Mesenchymal stem cell (in vitro differentiated cells and primary cell): Measurements from ENCODE around the gene CUX1.
"Not testable (repeated sequence)": the region's sequence is repeated elsewhere in the genome, so short reads cannot be mapped to it uniquely, and the experiment has no call there.

ENCODE experiments used
- DNase-seq: peaks from one replicate; pipeline ENCODE4 v3.0.0-alpha.2; 2013
- H2AFZ ChIP-seq: one replicate; pipeline ENCODE4 v1.6.1; 2013; ENCODE audit warnings: low read depth, mild to moderate bottlenecking, control low read depth, inconsistent platforms, low read length, moderate library complexity
- H2AK5ac ChIP-seq: 2 replicates; pipeline ENCODE4 v1.6.1; 2013; ENCODE audit warnings: low read length, moderate library complexity, mild to moderate bottlenecking, inconsistent platforms; ENCODE audit not compliant: severe bottlenecking
- H2BK120ac ChIP-seq: one replicate; pipeline ENCODE4 v1.6.1; 2013; ENCODE audit warnings: low read depth, mild to moderate bottlenecking, inconsistent platforms, low read length, moderate library complexity
- H2BK12ac ChIP-seq, 2 experiments: one replicate each; pipeline ENCODE4 v1.6.1; 2013; ENCODE audit warnings: inconsistent platforms in 2 of 2, low read length in 2 of 2, mild to moderate bottlenecking in 2 of 2, moderate library complexity in 2 of 2, control low read depth in 1 of 2
- H2BK15ac ChIP-seq: one replicate; pipeline ENCODE4 v1.6.1; 2013; ENCODE audit warnings: mild to moderate bottlenecking, low read depth, inconsistent platforms; ENCODE audit not compliant: poor library complexity, severe bottlenecking
- H2BK5ac ChIP-seq: 2 replicates; pipeline ENCODE4 v1.6.1; 2013; ENCODE audit warnings: low read depth, mild to moderate bottlenecking, low read length, control low read depth, inconsistent platforms; ENCODE audit not compliant: poor library complexity, severe bottlenecking
- H3K14ac ChIP-seq, 2 experiments: one replicate each; pipeline ENCODE4 v1.6.1; 2013; ENCODE audit warnings: inconsistent platforms in 2 of 2, low read length in 2 of 2, control low read depth in 1 of 2, mild to moderate bottlenecking in 1 of 2, moderate library complexity in 1 of 2
- H3K18ac ChIP-seq, 2 experiments: one replicate each; pipeline ENCODE4 v1.6.1; 2013; ENCODE audit warnings: inconsistent platforms in 2 of 2, low read length in 2 of 2, control low read depth in 1 of 2, low read depth in 1 of 2, mild to moderate bottlenecking in 1 of 2
- H3K23ac ChIP-seq, 2 experiments: one replicate each; pipeline ENCODE4 v1.6.1; 2013; ENCODE audit warnings: inconsistent platforms in 2 of 2, low read length in 2 of 2, mild to moderate bottlenecking in 2 of 2, moderate library complexity in 2 of 2, control low read depth in 1 of 2
- H3K27ac ChIP-seq: 2 replicates; pipeline ENCODE4 v1.5.1; 2013; ENCODE audit warnings: mild to moderate bottlenecking, moderate library complexity, low read length, control low read depth, inconsistent platforms; ENCODE audit not compliant: poor library complexity, severe bottlenecking
- H3K27me3 ChIP-seq, 2 experiments: 2 replicates each; pipeline versions ENCODE4 v1.6.1 to v1.7.0; 2013; ENCODE audit warnings: low read length in 2 of 2, mild to moderate bottlenecking in 2 of 2, moderate library complexity in 2 of 2, control low read depth in 1 of 2, inconsistent platforms in 1 of 2; ENCODE audit not compliant: control insufficient read depth in 1 of 2, insufficient read depth in 1 of 2
- H3K36me3 ChIP-seq, 2 experiments: 2 replicates each; pipeline versions ENCODE4 v1.6.1 to v1.7.0; 2013; ENCODE audit warnings: low read length in 2 of 2, control low read depth in 1 of 2, inconsistent platforms in 1 of 2, low read depth in 1 of 2, mild to moderate bottlenecking in 1 of 2; ENCODE audit not compliant: insufficient read depth in 2 of 2, control insufficient read depth in 1 of 2
- H3K4ac ChIP-seq, 2 experiments: one replicate each; pipeline ENCODE4 v1.6.1; 2013; ENCODE audit warnings: inconsistent platforms in 2 of 2, low read length in 2 of 2, mild to moderate bottlenecking in 2 of 2, moderate library complexity in 2 of 2, control low read depth in 1 of 2, low read depth in 1 of 2
- H3K4me1 ChIP-seq: 2 replicates; pipeline ENCODE4 v1.6.1; 2013; ENCODE audit warnings: low read depth, low read length, control low read depth; ENCODE audit not compliant: control insufficient read depth, insufficient read depth
- H3K4me2 ChIP-seq: 2 replicates; pipeline ENCODE4 v1.6.1; 2013; ENCODE audit warnings: low read length, mild to moderate bottlenecking, inconsistent platforms; ENCODE audit not compliant: poor library complexity, severe bottlenecking
- H3K4me3 ChIP-seq, 2 experiments: 2 replicates each; pipeline versions ENCODE4 v1.5.1 to v1.7.0; 2013; ENCODE audit warnings: low read length in 2 of 2, mild to moderate bottlenecking in 2 of 2, control low read depth in 1 of 2, low read depth in 1 of 2; ENCODE audit not compliant: insufficient read depth in 1 of 2
- H3K79me1 ChIP-seq: replicated peaks from 2 replicates; pipeline ENCODE4 v1.6.1; 2013; ENCODE audit warnings: mild to moderate bottlenecking, control low read depth, low read length, inconsistent platforms; ENCODE audit not compliant: poor library complexity, severe bottlenecking
- H3K9ac ChIP-seq: 2 replicates; pipeline ENCODE4 v1.7.0; 2013; ENCODE audit warnings: mild to moderate bottlenecking, low read length, moderate library complexity
- H3K9me3 ChIP-seq: 2 replicates; pipeline ENCODE4 v1.7.0; 2013; ENCODE audit warnings: mild to moderate bottlenecking, low read length; ENCODE audit not compliant: control insufficient read depth
- H4K8ac ChIP-seq: one replicate; pipeline ENCODE4 v1.6.1; 2013; ENCODE audit warnings: inconsistent platforms, mild to moderate bottlenecking, low read length, moderate library complexity
- H4K91ac ChIP-seq: one replicate; pipeline ENCODE4 v1.6.1; 2013; ENCODE audit warnings: mild to moderate bottlenecking, low read length, inconsistent platforms
- WGBS: methylation state at CpG from one replicate; pipeline ENCODE4 v1.1.7; 2013; ENCODE audit warnings: mixed read lengths; 5-methylcytosine and 5-hydroxymethylcytosine counted together

CUX1 gene

GRCh38 chr7:102025777-102026176 lies 208.4 kb downstream of the CUX1 start:
- not testable (repeated sequence) for DNase-seq, H3K23ac ChIP-seq, H3K27me3 ChIP-seq, H3K27ac ChIP-seq, H2AK5ac ChIP-seq, H2BK120ac ChIP-seq, H3K4me1 ChIP-seq, H3K4me2 ChIP-seq, H3K14ac ChIP-seq, H2AFZ ChIP-seq, H3K9me3 ChIP-seq, H3K4ac ChIP-seq, H2BK12ac ChIP-seq, H4K91ac ChIP-seq, H2BK15ac ChIP-seq, H4K8ac ChIP-seq, H3K18ac ChIP-seq, H3K9ac ChIP-seq, H2BK5ac ChIP-seq, H3K4me3 ChIP-seq
- Histone ChIP-seq H3K79me1 (peaks cover 17% of the 10 kb centered on the region), H3K36me3 (peaks cover 9 to 17% of the 10 kb centered on the region in 2 experiments)
- 100% methylated on average over 3 of the region's 4 CpGs for WGBS

GRCh38 chr7:102028206-102028826 lies 210.9 kb downstream of the CUX1 start:
- no peak overlapping the region for H2BK12ac ChIP-seq
- 97% methylated on average over 18 of the region's 18 CpGs for WGBS
- H4K8ac ChIP-seq, result peak overlapping the region; percentile 12
- H3K36me3 ChIP-seq, result peaks cover 9 to 14% of the 10 kb centered on the region in 2 experiments
- H3K4me3 ChIP-seq, result no peak overlapping the region
- no peak overlapping the region for H3K27ac ChIP-seq
- H3K18ac ChIP-seq, result no peak overlapping the region
- H2BK120ac ChIP-seq, result no peak overlapping the region
- no peak overlapping the region for H2BK15ac ChIP-seq
- no peak overlapping the region for H2AK5ac ChIP-seq
- H3K9me3 ChIP-seq, result no peaks in the 10 kb centered on the region
- no peak for DNase-seq
- H3K14ac ChIP-seq, result no peak overlapping the region
- H3K4me2 ChIP-seq, result no peak overlapping the region
- no peak overlapping the region for H2AFZ ChIP-seq
- H3K9ac ChIP-seq, result no peak overlapping the region
- no peak overlapping the region for H3K23ac ChIP-seq
- H2BK5ac ChIP-seq, result no peak overlapping the region
- H3K79me1 ChIP-seq, result peaks cover 13% of the 10 kb centered on the region
- no peaks in the 10 kb centered on the region for H3K27me3 ChIP-seq
- H3K4me1 ChIP-seq, result peaks cover 4% of the 10 kb centered on the region
- H3K4ac ChIP-seq, result no peak overlapping the region
- no peak overlapping the region for H4K91ac ChIP-seq

GRCh38 chr7:102029616-102030015 lies 212.2 kb downstream of the CUX1 start:
- H2BK5ac ChIP-seq, result no peak overlapping the region
- DNase-seq, result no peak
- no peak overlapping the region for H2AK5ac ChIP-seq
- H3K27me3 ChIP-seq, result no peaks in the 10 kb centered on the region
- H3K27ac ChIP-seq, result no peak overlapping the region
- H2BK12ac ChIP-seq, result no peak overlapping the region
- H3K9ac ChIP-seq, result no peak overlapping the region
- H3K4ac ChIP-seq, result no peak overlapping the region
- no peak overlapping the region for H4K91ac ChIP-seq
- 98% methylated on average over 6 of the region's 6 CpGs for WGBS
- H3K18ac ChIP-seq, result no peak overlapping the region
- no peak overlapping the region for H2BK15ac ChIP-seq
- H3K4me1 ChIP-seq, result peaks cover 1% of the 10 kb centered on the region
- no peak overlapping the region for H2BK120ac ChIP-seq
- no peak overlapping the region for H3K23ac ChIP-seq
- H2AFZ ChIP-seq, result no peak overlapping the region
- no peak overlapping the region for H3K14ac ChIP-seq
- H3K36me3 ChIP-seq, result peaks cover 9 to 14% of the 10 kb centered on the region in 2 experiments
- H4K8ac ChIP-seq, result no peak overlapping the region
- no peak overlapping the region for H3K4me3 ChIP-seq
- no peaks in the 10 kb centered on the region for H3K9me3 ChIP-seq
- H3K79me1 ChIP-seq, result peaks cover 9% of the 10 kb centered on the region
- no peak overlapping the region for H3K4me2 ChIP-seq

- Histone ChIP-seq H3K4me3 (no peak overlapping the region), H3K4me1 (no peaks in the 10 kb centered on the region), H2BK15ac (no peak overlapping the region), H3K4me2 (no peak overlapping the region), H3K79me1 (peaks cover 8% of the 10 kb centered on the region), H2AFZ (no peak overlapping the region), H3K27me3 (no peaks in the 10 kb centered on the region), H2BK5ac (no peak overlapping the region), H2AK5ac (no peak overlapping the region), H2BK120ac (no peak overlapping the region), H3K27ac (no peak overlapping the region), H3K23ac (no peak overlapping the region), H4K91ac (no peak overlapping the region), H3K9ac (no peak overlapping the region), H3K14ac (no peak overlapping the region), H2BK12ac (no peak overlapping the region), H3K18ac (no peak overlapping the region), H4K8ac (no peak overlapping the region), H3K36me3 (peaks cover 9 to 14% of the 10 kb centered on the region in 2 experiments), H3K4ac (no peak overlapping the region), H3K9me3 (no peaks in the 10 kb centered on the region)
- 92% methylated on average over 8 of the region's 8 CpGs for WGBS
- DNase-seq, result no peak
Observed at GRCh38 chr7:102030696-102031095, 213.3 kb downstream of the CUX1 start.
